IMR-90 (cell line): Measurements from ENCODE around the gene ONECUT2. TPM values are rescaled to one million over a fixed set of nuclear protein-coding genes. Genes with fewer than 3 reads are reported as not detected.

Experiments
- ATAC-seq: fragments of 200-7000 bp; cut with Tn5 transposase; 2 replicates; pipeline ENCODE4 v1.9.1; 2020; ENCODE audit warnings: low read depth, mild to moderate bottlenecking, moderate library complexity
- BruUV-seq: library from RNA; stranded (reverse); fragments of 400-500 nt; replicated peaks from 2 replicates; lab custom pipeline; 2021; lab: Mats Ljungman, UMichigan
- CTCF ChIA-PET: fragments of 300-600 bp; formaldehyde crosslinking; extraction: SDS; loops from one replicate; lab custom pipeline; 2021; ENCODE audit warnings: antibody characterized with exemption; lab: Yijun Ruan, JAX
- POLR2A ChIA-PET: fragments of 300-600 bp; sonication (Branson Sonifier 250); formaldehyde crosslinking; loops from one replicate; lab custom pipeline; 2022; ENCODE audit warnings: antibody characterized with exemption; ENCODE audit not compliant: unreplicated experiment; lab: Charles Lee
- DNase-seq: peaks from one replicate; pipeline ENCODE4 v3.0.0; 2013
- H2AFZ ChIP-seq: replicated peaks from 2 replicates; pipeline ENCODE3; 2013; ENCODE audit warnings: low read length, mild to moderate bottlenecking; ENCODE audit not compliant: poor library complexity
- H2AK5ac ChIP-seq: 2 replicates; pipeline ENCODE4 v1.6.1; 2013; ENCODE audit warnings: low read depth, low read length, inconsistent platforms
- H2AK9ac ChIP-seq: replicated peaks from 2 replicates; pipeline ENCODE3; 2013; ENCODE audit warnings: mild to moderate bottlenecking, low read depth, low read length, moderate library complexity; ENCODE audit not compliant: poor library complexity
- H2BK120ac ChIP-seq: 2 replicates; pipeline ENCODE4 v1.6.1; 2013; ENCODE audit warnings: low read depth, low read length, inconsistent platforms
- H2BK15ac ChIP-seq: 3 replicates; pipeline ENCODE4 v1.6.1; 2013; ENCODE audit warnings: low read depth, low read length, inconsistent platforms
- H2BK20ac ChIP-seq: 2 replicates; pipeline ENCODE4 v1.6.1; 2013; ENCODE audit warnings: low read depth, mild to moderate bottlenecking, inconsistent platforms, low read length, moderate library complexity
- H2BK5ac ChIP-seq: 2 replicates; pipeline ENCODE4 v1.6.1; 2013; ENCODE audit warnings: mild to moderate bottlenecking, low read depth, low read length, inconsistent platforms; ENCODE audit not compliant: poor library complexity, severe bottlenecking
- H3K14ac ChIP-seq: replicated peaks from 2 replicates; pipeline ENCODE4 v1.6.1; 2013; ENCODE audit warnings: low read depth, low read length, inconsistent platforms
- H3K18ac ChIP-seq: 2 replicates; pipeline ENCODE4 v1.6.1; 2013; ENCODE audit warnings: low read depth, low read length, control low read depth
- H3K23ac ChIP-seq: 2 replicates; pipeline ENCODE4 v1.6.1; 2013; ENCODE audit warnings: low read depth, low read length, inconsistent platforms
- H3K27ac ChIP-seq: 2 replicates; pipeline ENCODE4 v1.5.1; 2013; ENCODE audit warnings: mild to moderate bottlenecking, control low read depth, low read length; ENCODE audit not compliant: insufficient read depth
- H3K27me3 ChIP-seq: 2 replicates; pipeline ENCODE4 v1.6.1; 2013; ENCODE audit warnings: low read length; ENCODE audit not compliant: control insufficient read depth, insufficient read depth
- H3K36me3 ChIP-seq: 2 replicates; pipeline ENCODE4 v1.6.1; 2013; ENCODE audit warnings: low read length, mixed read lengths; ENCODE audit not compliant: control insufficient read depth, insufficient read depth
- H3K4ac ChIP-seq: 2 replicates; pipeline ENCODE4 v1.6.1; 2013; ENCODE audit warnings: low read depth, low read length, inconsistent platforms
- H3K4me1 ChIP-seq: 2 replicates; pipeline ENCODE4 v1.6.1; 2013; ENCODE audit warnings: low read length, mixed read lengths; ENCODE audit not compliant: control insufficient read depth, insufficient read depth
- H3K4me2 ChIP-seq: 2 replicates; pipeline ENCODE4 v1.6.1; 2013; ENCODE audit warnings: low read depth, mild to moderate bottlenecking, control low read depth, low read length, moderate library complexity
- H3K4me3 ChIP-seq: 2 replicates; pipeline ENCODE4 v1.5.1; 2013; ENCODE audit warnings: low read depth, mild to moderate bottlenecking, control low read depth, low read length, moderate library complexity; ENCODE audit not compliant: insufficient read depth
- H3K56ac ChIP-seq: 2 replicates; pipeline ENCODE4 v1.6.1; 2013; ENCODE audit warnings: low read length, inconsistent platforms; ENCODE audit not compliant: insufficient read depth; ENCODE audit errors: extremely low read depth
- H3K79me1 ChIP-seq, 2 experiments: 2 replicates each; pipeline ENCODE4 v1.6.1; 2013; ENCODE audit warnings: low read length in 2 of 2, inconsistent platforms in 1 of 2, low read depth in 1 of 2
- H3K9ac ChIP-seq: 2 replicates; pipeline ENCODE4 v1.6.1; 2013; ENCODE audit warnings: low read depth, low read length, control low read depth
- H3K9me1 ChIP-seq: 2 replicates; pipeline ENCODE4 v1.6.1; 2013; ENCODE audit warnings: low read length, inconsistent platforms; ENCODE audit not compliant: insufficient read depth
- H3K9me3 ChIP-seq: 2 replicates; pipeline ENCODE4 v1.6.1; 2013; ENCODE audit warnings: low read length; ENCODE audit not compliant: control insufficient read depth, insufficient read depth
- H4K20me1 ChIP-seq: 2 replicates; pipeline ENCODE4 v1.6.1; 2013; ENCODE audit warnings: low read length, inconsistent platforms; ENCODE audit not compliant: insufficient read depth
- H4K5ac ChIP-seq: 2 replicates; pipeline ENCODE4 v1.6.1; 2013; ENCODE audit warnings: mild to moderate bottlenecking, low read depth, low read length, control low read depth
- H4K8ac ChIP-seq, 2 experiments: 2 replicates each; pipeline ENCODE4 v1.6.1; 2013; ENCODE audit warnings: low read depth in 2 of 2, low read length in 2 of 2, control low read depth in 1 of 2, inconsistent platforms in 1 of 2
- H4K91ac ChIP-seq: 2 replicates; pipeline ENCODE4 v1.6.1; 2013; ENCODE audit warnings: low read depth, low read length, inconsistent platforms; ENCODE audit not compliant: insufficient read depth
- CEBPB ChIP-seq: IDR thresholded peaks from 2 replicates; pipeline ENCODE4 v1.6.1; 2012; ENCODE audit warnings: low read depth, low read length, improper control_type of control experiment
- CHD1 ChIP-seq: IDR thresholded peaks from 2 replicates; pipeline ENCODE4 v1.6.1; 2012; ENCODE audit warnings: low read depth, low read length, improper control_type of control experiment
- FOS ChIP-seq: fragments of 150-350 bp; IDR thresholded peaks from 2 replicates; pipeline ENCODE4 v1.6.1; 2016; ENCODE audit warnings: low read depth, low read length
- MAFK ChIP-seq: IDR thresholded peaks from 2 replicates; pipeline ENCODE4 v1.6.1; 2012; ENCODE audit warnings: low read depth, low read length, improper control_type of control experiment
- MAZ ChIP-seq: IDR thresholded peaks from 2 replicates; pipeline ENCODE4 v1.6.1; 2012; ENCODE audit warnings: low read depth, mild to moderate bottlenecking, low read length, improper control_type of control experiment, moderate library complexity, borderline replicate concordance
- RCOR1 ChIP-seq: IDR thresholded peaks from 2 replicates; pipeline ENCODE4 v1.6.1; 2012; ENCODE audit warnings: mild to moderate bottlenecking, low read length, improper control_type of control experiment; ENCODE audit not compliant: insufficient replicate concordance
- WGBS, 2 experiments: methylation state at CpG; one replicate each; pipeline versions ENCODE4 v1.1.5 to v1.1.7; 2013; ENCODE audit warnings: missing lambda C conversion rate in 2 of 2; ENCODE audit not compliant: insufficient read length in 1 of 2; ENCODE audit errors: extremely low coverage in 2 of 2; 5-methylcytosine and 5-hydroxymethylcytosine counted together
- dilution Hi-C: fragments of 300-500 bp; cut with HindIII; formaldehyde crosslinking; loops from one replicate; pipeline ENCODE4 v1.14.3; 2018; ENCODE audit warnings: low sequenced_read_pairs; ENCODE audit not compliant: unreplicated experiment
- in situ Hi-C: fragments of 300-500 bp; cut with MboI; formaldehyde crosslinking; loops from 3 replicates; pipeline ENCODE4 v1.14.3; 2019; ENCODE audit warnings: low sequenced_read_pairs, inconsistent platforms, mixed read lengths
- intact Hi-C: fragments of 100-400 bp; cut with micrococcal nuclease; formaldehyde crosslinking; loops from 2 replicates; pipeline ENCODE4 v1.10.0; 2022
- polyA plus RNA-seq, 3 experiments: library from polyadenylated mRNA; depleted of rRNA; stranded (reverse); fragments of >200 nt; gene quantifications; 2 replicates each; pipeline ENCODE4 v1.2.3, GENCODE V29; 2012; ENCODE audit warnings: low replicate concordance in 1 of 3
- total RNA-seq: library from RNA; depleted of rRNA; stranded (reverse); fragments of >200 nt; gene quantifications from 2 replicates; pipeline ENCODE4 v1.2.3, GENCODE V29; 2012
- TF ChIP-seq, protein P1 (sequence below): conservative IDR thresholded peaks from 2 replicates; pipeline ENCODE4 v1.5.1; 2012; ENCODE audit warnings: mild to moderate bottlenecking, low read depth, low read length, improper control_type of control experiment
- TF ChIP-seq, protein P2 (sequence below): fragments of 150-350 bp; IDR thresholded peaks from 2 replicates; pipeline ENCODE4 v1.6.1; 2017; ENCODE audit warnings: mild to moderate bottlenecking, antibody characterized with exemption, low read length, low read depth

Gene ONECUT2
- total and polyA plus RNA-seq, 2 of the 4 experiments (the other 2 are of a cell fraction) = under 0.01 to 0.02 TPM

DNA sequence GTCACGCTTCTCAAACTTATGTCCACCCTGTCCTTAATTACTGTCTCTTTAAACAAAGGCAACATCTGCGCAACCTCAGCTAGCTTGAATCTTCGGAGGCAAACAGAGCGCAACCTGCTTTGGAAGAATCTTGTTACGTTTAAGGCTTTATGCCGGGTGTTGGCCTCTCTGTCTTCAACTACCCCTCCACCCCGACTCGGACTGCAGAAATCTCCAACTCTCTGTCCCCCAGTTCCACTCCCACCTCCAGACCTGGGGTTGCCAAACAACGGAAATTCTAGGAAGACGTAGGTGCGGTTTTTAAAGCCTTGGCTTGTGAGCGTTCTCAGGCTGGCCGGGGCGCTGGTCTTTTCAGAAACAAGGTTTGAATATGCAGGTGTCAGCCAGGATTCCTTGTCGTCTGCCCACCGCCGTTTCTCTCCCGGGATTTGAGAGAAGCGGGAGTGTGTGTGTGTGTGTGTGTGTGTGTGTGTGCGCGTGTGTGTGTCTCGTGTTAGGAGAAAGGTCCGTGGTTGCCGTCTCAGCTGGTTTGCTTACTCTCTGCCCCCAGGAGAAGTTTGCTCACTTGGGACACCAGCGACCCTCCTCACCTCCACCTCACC is 1.1 kb upstream of the ONECUT2 start:
- Histone ChIP-seq H3K9me1 (no peaks in the 10 kb centered on the region), H2AK5ac (no peak overlapping the region), H2BK20ac (no peak overlapping the region), H2BK5ac (no peak overlapping the region), H3K27ac (no peak overlapping the region), H3K4me1 (no peaks in the 10 kb centered on the region), H3K23ac (no peak overlapping the region), H3K36me3 (no peaks in the 10 kb centered on the region), H3K4ac (no peak overlapping the region), H2AK9ac (no peak overlapping the region), H3K18ac (no peak overlapping the region), H3K14ac (no peak overlapping the region), H4K20me1 (no peaks in the 10 kb centered on the region; the same call in 1 of the 2 replicates), H4K91ac (no peak overlapping the region), H3K79me1 (no peaks in the 10 kb centered on the region), H3K9ac (no peak overlapping the region), H3K4me3 (no peak overlapping the region), H4K5ac (no peak overlapping the region), H3K9me3 (peaks cover 3% of the 10 kb centered on the region), H3K4me2 (no peak overlapping the region; the same call in 1 of the 2 replicates), H3K56ac (no peak overlapping the region), H2AFZ (peak overlapping the region; percentile 83), H3K27me3 (peaks cover 85% of the 10 kb centered on the region), H2BK120ac (no peak overlapping the region), H4K8ac (no peak overlapping the region), H2BK15ac (no peak overlapping the region)
- dilution Hi-C loops (no loop called here), intact Hi-C loops (no loop called here), in situ Hi-C loops (no loop called here)
- no peak for ATAC-seq
- CTCF ChIA-PET = no interaction called here
- DNase-seq = no peak
- no TSS peak for BruUV-seq
- POLR2A ChIA-PET = no interaction called here
- TF ChIP-seq, protein P1, sequence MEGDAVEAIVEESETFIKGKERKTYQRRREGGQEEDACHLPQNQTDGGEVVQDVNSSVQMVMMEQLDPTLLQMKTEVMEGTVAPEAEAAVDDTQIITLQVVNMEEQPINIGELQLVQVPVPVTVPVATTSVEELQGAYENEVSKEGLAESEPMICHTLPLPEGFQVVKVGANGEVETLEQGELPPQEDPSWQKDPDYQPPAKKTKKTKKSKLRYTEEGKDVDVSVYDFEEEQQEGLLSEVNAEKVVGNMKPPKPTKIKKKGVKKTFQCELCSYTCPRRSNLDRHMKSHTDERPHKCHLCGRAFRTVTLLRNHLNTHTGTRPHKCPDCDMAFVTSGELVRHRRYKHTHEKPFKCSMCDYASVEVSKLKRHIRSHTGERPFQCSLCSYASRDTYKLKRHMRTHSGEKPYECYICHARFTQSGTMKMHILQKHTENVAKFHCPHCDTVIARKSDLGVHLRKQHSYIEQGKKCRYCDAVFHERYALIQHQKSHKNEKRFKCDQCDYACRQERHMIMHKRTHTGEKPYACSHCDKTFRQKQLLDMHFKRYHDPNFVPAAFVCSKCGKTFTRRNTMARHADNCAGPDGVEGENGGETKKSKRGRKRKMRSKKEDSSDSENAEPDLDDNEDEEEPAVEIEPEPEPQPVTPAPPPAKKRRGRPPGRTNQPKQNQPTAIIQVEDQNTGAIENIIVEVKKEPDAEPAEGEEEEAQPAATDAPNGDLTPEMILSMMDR = no peak
- TF ChIP-seq CHD1 (no peak), FOS (no peak), CEBPB (no peak), MAFK (no peak), RCOR1 (no peak), MAZ (no peak)
- TF ChIP-seq, protein P2, sequence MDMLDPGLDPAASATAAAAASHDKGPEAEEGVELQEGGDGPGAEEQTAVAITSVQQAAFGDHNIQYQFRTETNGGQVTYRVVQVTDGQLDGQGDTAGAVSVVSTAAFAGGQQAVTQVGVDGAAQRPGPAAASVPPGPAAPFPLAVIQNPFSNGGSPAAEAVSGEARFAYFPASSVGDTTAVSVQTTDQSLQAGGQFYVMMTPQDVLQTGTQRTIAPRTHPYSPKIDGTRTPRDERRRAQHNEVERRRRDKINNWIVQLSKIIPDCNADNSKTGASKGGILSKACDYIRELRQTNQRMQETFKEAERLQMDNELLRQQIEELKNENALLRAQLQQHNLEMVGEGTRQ = no peak
- WGBS, 2 experiments = no CpG with 5 or more reads among the region's 25 CpGs
